GM19035 (cell line): ENCODE data around the gene AGTR1.
"Not testable (repeated sequence)": the region's sequence is repeated elsewhere in the genome, so short reads cannot be mapped to it uniquely, and the experiment has no call there.

Source experiments
- ATAC-seq: cut with Tn5 transposase; IDR thresholded peaks from one replicate; pipeline ENCODE4 v1.9.1; 2021; ENCODE audit not compliant: unreplicated experiment

Gene AGTR1

GRCh38 chr3:148757238-148758215 is 59.8 kb downstream of the AGTR1 start:
- no peak for ATAC-seq

- no peak for ATAC-seq
These were observed 60.7 kb downstream of the AGTR1 start for GRCh38 chr3:148758303-148758884.

- no peak for ATAC-seq
These were observed 61.7 kb downstream of the AGTR1 start for GRCh38 chr3:148759430-148759829.

- ATAC-seq = no peak
These were observed 65.5 kb downstream of the AGTR1 start for GRCh38 chr3:148763156-148763680.

- ATAC-seq = no peak
These were observed 66.6 kb downstream of the AGTR1 start for GRCh38 chr3:148763986-148764935.

GRCh38 chr3:148772361-148772760 is 74.7 kb downstream of the AGTR1 start:
- ATAC-seq = no peak

- ATAC-seq = no peak
These were observed 75.1 kb downstream of the AGTR1 start for GRCh38 chr3:148772835-148773234.

- ATAC-seq = no peak
These were observed 76.1 kb downstream of the AGTR1 start for GRCh38 chr3:148773805-148774204.

GRCh38 chr3:148778926-148779325 is 81.2 kb downstream of the AGTR1 start:
- no peak for ATAC-seq

GRCh38 chr3:148785026-148785425 is 87.3 kb downstream of the AGTR1 start:
- ATAC-seq = not testable (repeated sequence)

GRCh38 chr3:148786159-148786558 is 88.5 kb downstream of the AGTR1 start:
- not testable (repeated sequence) for ATAC-seq

- ATAC-seq = no peak
These were observed 91.4 kb downstream of the AGTR1 start for GRCh38 chr3:148789146-148789545.

GRCh38 chr3:148789906-148790305 is 92.2 kb downstream of the AGTR1 start:
- ATAC-seq = no peak

- no peak for ATAC-seq
These were observed 92.7 kb downstream of the AGTR1 start for GRCh38 chr3:148790370-148790769.

- ATAC-seq = no peak
These were observed 93.4 kb downstream of the AGTR1 start for GRCh38 chr3:148790851-148791735.

- ATAC-seq = no peak
These were observed 94.2 kb downstream of the AGTR1 start for GRCh38 chr3:148791920-148792319.

- ATAC-seq = no peak
These were observed 94.8 kb downstream of the AGTR1 start for GRCh38 chr3:148792516-148792915.
